HepG2 (cell line): ENCODE measurements around the gene TECTB. TPM values are rescaled to one million over a fixed set of nuclear protein-coding genes. Genes with fewer than 3 reads are reported as not detected.

Experiments
- CBX1 ChIP-seq: IDR thresholded peaks from one replicate; pipeline ENCODE4 v1.6.1; 2016; ENCODE audit warnings: antibody characterized with exemption, low read depth
- MAX ChIP-seq: IDR thresholded peaks from 2 replicates; pipeline ENCODE4 v1.6.1; 2012; ENCODE audit warnings: inconsistent platforms
- MTA1 ChIP-seq: sonication (generic); formaldehyde crosslinking; IDR thresholded peaks from 2 replicates; pipeline ENCODE4 v1.4.0; 2020; ENCODE audit warnings: missing genetic modification reagents, mild to moderate bottlenecking, borderline replicate concordance
- SRSF9 ChIP-seq: fragments of 200-400 bp; formaldehyde crosslinking; IDR thresholded peaks from 2 replicates; pipeline ENCODE4 v1.6.1; 2018; ENCODE audit warnings: borderline replicate concordance, mild to moderate bottlenecking, low read depth, low read length; ENCODE audit not compliant: insufficient read depth, poor library complexity, severe bottlenecking
- STAG1 ChIP-seq: sonication (generic); formaldehyde crosslinking; IDR thresholded peaks from 2 replicates; pipeline ENCODE4 v1.4.0; 2020; ENCODE audit warnings: missing genetic modification reagents
- SUZ12 ChIP-seq: fragments of 150-350 bp; IDR thresholded peaks from 2 replicates; pipeline ENCODE4 v1.6.1; 2014; ENCODE audit warnings: low read depth, low read length
- TFE3 ChIP-seq: IDR thresholded peaks from 2 replicates; pipeline ENCODE4 v1.6.1; 2016
- TSC22D2 ChIP-seq: sonication (generic); formaldehyde crosslinking; IDR thresholded peaks from 2 replicates; pipeline ENCODE4 v1.5.1; 2020; ENCODE audit warnings: missing genetic modification reagents, mild to moderate bottlenecking, borderline replicate concordance
- ZFX ChIP-seq: sonication (generic); formaldehyde crosslinking; IDR thresholded peaks from 2 replicates; pipeline ENCODE4 v1.4.0; 2020; ENCODE audit warnings: mild to moderate bottlenecking, low read depth, missing genetic modification reagents, moderate library complexity
- ZNF101 ChIP-seq: sonication (generic); formaldehyde crosslinking; IDR thresholded peaks from 2 replicates; pipeline ENCODE4 v1.4.0; 2020; ENCODE audit warnings: mild to moderate bottlenecking, low read depth, missing genetic modification reagents, borderline replicate concordance
- ZNF44 ChIP-seq: sonication (generic); formaldehyde crosslinking; IDR thresholded peaks from 2 replicates; pipeline ENCODE4 v1.5.1; 2020; ENCODE audit warnings: mild to moderate bottlenecking, missing genetic modification reagents
- ZNF576 ChIP-seq: sonication (generic); formaldehyde crosslinking; IDR thresholded peaks from 2 replicates; pipeline ENCODE4 v1.4.0; 2020; ENCODE audit warnings: mild to moderate bottlenecking, missing genetic modification reagents
- polyA plus RNA-seq, 8 experiments: library from polyadenylated mRNA; depleted of rRNA in 3 of 8; stranded (reverse) in 7 of 8; unstranded in 1 of 8; fragments of >200 nt; fragmentation: Illumina TruSeq in 4 of 8; extraction: Trizol in 4 of 8; gene quantifications; 2 replicates each; pipeline versions ENCODE4 v1.2.1 to v1.2.3, GENCODE V29; 2011 to 2016; ENCODE audit warnings: low read depth in 4 of 8, missing spikeins in 1 of 8, mixed read lengths in 1 of 8; ENCODE audit not compliant: insufficient read depth in 1 of 8
- total RNA-seq, 5 experiments: library from RNA; depleted of rRNA; stranded (reverse); fragments of >200 nt; fragmentation: Illumina TruSeq; extraction: Trizol; gene quantifications; 2 replicates each; pipeline ENCODE4 v1.2.3, GENCODE V29; 2016; ENCODE audit warnings: low read depth in 1 of 5
- TF ChIP-seq, protein P1 (sequence below): sonication (generic); formaldehyde crosslinking; IDR thresholded peaks from 2 replicates; pipeline ENCODE4 v1.9.0; 2021; ENCODE audit warnings: missing genetic modification reagents, borderline replicate concordance

TECTB gene
- total and polyA plus RNA-seq, 2 of the 13 experiments (the other 11 are each of a cell fraction or from before 2014, with no cell fraction given), result 0.78 to 1.8 TPM

- TF ChIP-seq ZFX (CRISPR knock-in tag), result peak; percentile 74
- no peak for TF ChIP-seq ZNF44 (CRISPR knock-in tag)
- 0 out of 2 replicates have a peak, but pooled peaks have one; percentile 51 for TF ChIP-seq MTA1 (CRISPR knock-in tag)
- peak; percentile 90 for TF ChIP-seq TFE3 (CRISPR knock-in tag)
- no peak for TF ChIP-seq STAG1 (CRISPR knock-in tag)
- TF ChIP-seq CBX1, result no peak
- TF ChIP-seq SRSF9, result no peak
- TF ChIP-seq, protein P1, sequence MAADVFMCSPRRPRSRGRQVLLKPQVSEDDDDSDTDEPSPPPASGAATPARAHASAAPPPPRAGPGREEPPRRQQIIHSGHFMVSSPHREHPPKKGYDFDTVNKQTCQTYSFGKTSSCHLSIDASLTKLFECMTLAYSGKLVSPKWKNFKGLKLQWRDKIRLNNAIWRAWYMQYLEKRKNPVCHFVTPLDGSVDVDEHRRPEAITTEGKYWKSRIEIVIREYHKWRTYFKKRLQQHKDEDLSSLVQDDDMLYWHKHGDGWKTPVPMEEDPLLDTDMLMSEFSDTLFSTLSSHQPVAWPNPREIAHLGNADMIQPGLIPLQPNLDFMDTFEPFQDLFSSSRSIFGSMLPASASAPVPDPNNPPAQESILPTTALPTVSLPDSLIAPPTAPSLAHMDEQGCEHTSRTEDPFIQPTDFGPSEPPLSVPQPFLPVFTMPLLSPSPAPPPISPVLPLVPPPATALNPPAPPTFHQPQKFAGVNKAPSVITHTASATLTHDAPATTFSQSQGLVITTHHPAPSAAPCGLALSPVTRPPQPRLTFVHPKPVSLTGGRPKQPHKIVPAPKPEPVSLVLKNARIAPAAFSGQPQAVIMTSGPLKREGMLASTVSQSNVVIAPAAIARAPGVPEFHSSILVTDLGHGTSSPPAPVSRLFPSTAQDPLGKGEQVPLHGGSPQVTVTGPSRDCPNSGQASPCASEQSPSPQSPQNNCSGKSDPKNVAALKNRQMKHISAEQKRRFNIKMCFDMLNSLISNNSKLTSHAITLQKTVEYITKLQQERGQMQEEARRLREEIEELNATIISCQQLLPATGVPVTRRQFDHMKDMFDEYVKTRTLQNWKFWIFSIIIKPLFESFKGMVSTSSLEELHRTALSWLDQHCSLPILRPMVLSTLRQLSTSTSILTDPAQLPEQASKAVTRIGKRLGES (CRISPR knock-in tag), result peak; percentile 97
- no peak for TF ChIP-seq SUZ12
- no peak for TF ChIP-seq ZNF576 (CRISPR knock-in tag)
- peak; percentile 12; the same call in 1 of the 2 replicates for TF ChIP-seq TSC22D2 (CRISPR knock-in tag)
- TF ChIP-seq MAX, result peak; percentile 72
- TF ChIP-seq ZNF101 (CRISPR knock-in tag), result no peak
Measured at GRCh38 chr10:112265745-112266144, 17.5 kb upstream of the TECTB start (continued).
